Dermis microvascular lymphatic vessel endothelial cell (primary cell): ENCODE measurements around the gene CTSD. TPM values are rescaled to one million over a fixed set of nuclear protein-coding genes. Genes with fewer than 3 reads are reported as not detected.
"Not testable (repeated sequence)": the region's sequence is repeated elsewhere in the genome, so short reads cannot be mapped to it uniquely, and the experiment has no call there.

ENCODE experiments used
- DNase-seq, 2 donors: peaks; one replicate each; pipeline versions ENCODE4 v3.0.0 to v3.0.0-alpha.2; 2010; ENCODE audit warnings: low read depth in 2 of 2
- total RNA-seq: library from RNA; depleted of rRNA; stranded (reverse); fragments of >200 nt; gene quantifications from 2 replicates; pipeline ENCODE4 v1.2.1, GENCODE V29; 2014

CTSD gene
- total RNA-seq, 1 donor from 2014 or later = 105 TPM

DNA sequence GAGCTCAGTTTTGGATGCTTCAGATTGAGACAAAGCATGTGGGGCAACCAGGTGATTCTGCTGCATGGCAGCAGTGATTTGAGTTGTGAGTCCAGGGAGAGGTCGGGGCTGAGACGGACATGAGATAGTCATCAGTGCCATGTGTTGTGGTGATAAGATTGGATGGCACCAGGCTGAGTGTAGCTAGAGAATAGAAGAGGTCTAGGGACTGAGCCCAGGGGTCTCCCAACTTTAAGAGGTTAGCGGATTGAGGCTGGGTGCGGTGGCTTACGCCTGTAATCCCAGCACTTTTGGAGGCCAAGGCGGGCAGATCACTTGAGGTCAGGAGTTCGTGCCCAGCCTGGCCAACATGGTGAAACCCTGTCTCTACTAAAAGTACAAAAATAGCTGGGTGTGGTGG, 6.3 kb upstream of the CTSD start:
- DNase-seq = no peak

GRCh38 chr11:1769304-1769936, 5.7 kb upstream of the CTSD start:
- not testable (repeated sequence) for DNase-seq

- no peak for DNase-seq
Observed at GRCh38 chr11:1768141-1768469, 4.4 kb upstream of the CTSD start.

GRCh38 chr11:1767399-1768140, 3.8 kb upstream of the CTSD start:
- DNase-seq = no peak

DNA sequence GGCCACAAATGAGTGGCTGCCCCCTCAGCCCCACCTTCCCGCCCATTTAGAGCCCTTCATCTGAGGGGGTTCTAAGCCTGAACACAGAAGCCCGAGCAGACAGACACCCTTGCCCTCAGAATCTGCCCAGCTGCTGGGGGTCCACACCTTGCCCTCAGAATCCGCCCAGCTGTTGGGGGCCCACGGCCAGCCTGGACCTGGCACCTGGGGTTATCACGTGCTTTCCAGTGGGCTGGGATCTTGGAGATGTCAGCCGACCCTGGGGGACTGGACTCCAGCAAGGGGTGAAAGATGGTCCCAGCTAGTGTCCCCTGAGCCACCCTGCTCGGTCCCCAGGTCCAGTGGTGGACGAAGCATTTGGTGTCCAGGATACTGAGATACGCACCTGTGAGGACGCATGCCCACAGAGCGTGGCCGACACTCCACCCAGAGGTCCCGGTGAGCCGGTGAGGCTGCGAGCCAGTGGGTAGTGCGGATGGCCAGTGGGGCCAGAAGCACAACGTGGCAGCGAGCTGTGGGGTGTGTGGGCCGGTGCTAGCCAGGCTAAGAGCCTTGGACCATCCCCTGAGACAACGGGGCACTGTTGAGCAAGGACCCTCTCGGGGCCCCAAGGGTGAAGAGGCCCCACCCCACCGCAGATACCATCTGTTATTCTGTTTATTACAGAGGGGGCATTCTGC, 3.1 kb upstream of the CTSD start:
- no peak for DNase-seq

GRCh38 chr11:1765871-1766718, 2.4 kb upstream of the CTSD start:
- DNase-seq = no peak

DNA sequence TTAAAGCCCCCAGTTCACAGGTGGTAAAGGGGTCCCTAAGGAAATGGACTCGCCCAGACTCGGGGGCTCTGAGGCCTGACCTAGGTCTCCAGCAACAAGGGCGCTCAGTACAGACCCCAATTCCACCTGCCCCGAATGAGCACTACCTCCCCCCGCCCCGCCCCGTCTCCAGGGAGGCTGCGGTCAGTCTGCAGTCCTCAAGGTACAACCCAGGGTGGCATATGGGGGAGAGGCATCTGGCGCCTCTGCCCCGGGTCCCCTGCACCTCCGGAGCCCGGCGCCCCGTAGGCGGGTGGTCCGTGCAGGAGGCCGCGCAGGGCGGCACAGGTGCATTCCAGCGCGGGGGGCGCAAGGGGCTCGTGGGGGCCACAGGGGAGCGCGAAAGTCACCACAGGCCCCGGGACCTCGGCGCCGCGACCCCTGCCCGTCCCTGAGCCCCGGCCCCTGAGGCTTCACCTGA, 361 bp downstream of the CTSD start:
- no peak for DNase-seq

GRCh38 chr11:1762537-1763302, 1.0 kb downstream of the CTSD start:
- DNase-seq = peak; percentile 65 to 78

GRCh38 chr11:1761857-1762536, 1.7 kb downstream of the CTSD start:
- DNase-seq = no peak

- no peak for DNase-seq
Observed at GRCh38 chr11:1761110-1761856, 2.4 kb downstream of the CTSD start.

GRCh38 chr11:1760351-1761109, 3.2 kb downstream of the CTSD start:
- peak; percentile 94 to 96 for DNase-seq

GRCh38 chr11:1759851-1760220, 3.9 kb downstream of the CTSD start:
- no peak for DNase-seq

- no peak for DNase-seq
Observed at GRCh38 chr11:1759151-1759850, 4.4 kb downstream of the CTSD start.

DNA sequence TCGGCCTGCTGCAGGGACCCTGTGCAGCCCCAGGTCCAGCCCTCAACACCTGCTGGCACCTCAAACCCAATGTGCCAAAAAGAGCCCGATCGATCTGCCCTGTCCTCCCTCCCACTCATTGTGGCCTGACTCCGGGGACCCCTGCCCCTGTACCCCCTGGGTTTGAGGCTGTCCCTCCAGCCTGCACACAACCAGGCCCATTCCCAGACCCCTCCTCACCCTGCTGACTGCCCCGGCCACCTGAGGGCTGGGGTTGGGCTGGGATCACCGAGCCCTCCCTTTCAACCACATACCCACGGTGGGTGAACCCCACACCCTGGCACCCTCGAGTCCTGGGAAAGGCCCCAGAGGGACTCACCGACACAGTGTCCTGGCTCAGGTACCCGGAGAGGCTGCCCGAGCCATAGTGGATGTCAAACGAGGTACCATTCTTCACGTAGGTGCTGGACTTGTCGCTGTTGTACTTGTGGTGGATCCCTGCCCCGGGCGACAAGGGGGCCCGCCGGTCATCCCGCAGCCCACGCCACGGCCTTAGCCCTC, 5.0 kb downstream of the CTSD start:
- no peak for DNase-seq

DNA sequence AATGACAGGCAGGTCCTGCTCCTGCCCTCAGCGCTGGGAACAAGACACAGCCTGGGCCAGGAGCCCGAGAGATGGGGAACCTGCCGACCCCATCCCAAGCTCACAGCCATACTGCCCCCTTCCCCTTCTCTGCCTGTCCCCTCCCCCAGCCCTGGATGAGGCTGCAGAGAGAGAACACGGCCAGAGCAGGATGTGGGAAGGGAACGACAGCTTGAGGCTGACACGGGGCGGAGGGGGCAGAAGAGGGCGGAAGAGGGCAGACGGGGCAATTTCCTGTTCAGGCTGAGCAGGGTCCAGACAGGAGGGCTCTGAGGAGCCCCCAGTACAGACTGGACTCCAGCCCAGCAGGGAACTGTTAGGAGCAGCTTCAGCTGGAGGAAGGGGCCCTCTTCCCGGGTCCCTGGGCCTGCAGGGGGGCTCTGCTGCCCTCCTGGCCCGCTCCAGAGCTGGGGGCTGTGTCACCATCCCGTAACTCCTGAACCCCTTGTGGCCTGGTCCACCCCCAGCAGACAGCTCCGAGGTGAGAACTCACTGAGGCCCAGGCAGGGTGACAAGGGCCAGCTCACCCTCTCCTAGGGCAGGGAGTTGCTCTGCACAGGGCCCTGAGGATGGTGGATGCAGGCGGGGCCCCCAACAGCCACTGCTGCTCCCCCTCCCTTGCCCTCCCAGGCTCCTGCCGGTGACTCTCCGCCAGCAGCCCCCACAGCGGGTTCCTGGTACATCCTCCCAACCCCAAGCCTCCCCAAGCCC, 5.7 kb downstream of the CTSD start:
- peak in 1 of 2 donors; percentile 23 for DNase-seq

DNA sequence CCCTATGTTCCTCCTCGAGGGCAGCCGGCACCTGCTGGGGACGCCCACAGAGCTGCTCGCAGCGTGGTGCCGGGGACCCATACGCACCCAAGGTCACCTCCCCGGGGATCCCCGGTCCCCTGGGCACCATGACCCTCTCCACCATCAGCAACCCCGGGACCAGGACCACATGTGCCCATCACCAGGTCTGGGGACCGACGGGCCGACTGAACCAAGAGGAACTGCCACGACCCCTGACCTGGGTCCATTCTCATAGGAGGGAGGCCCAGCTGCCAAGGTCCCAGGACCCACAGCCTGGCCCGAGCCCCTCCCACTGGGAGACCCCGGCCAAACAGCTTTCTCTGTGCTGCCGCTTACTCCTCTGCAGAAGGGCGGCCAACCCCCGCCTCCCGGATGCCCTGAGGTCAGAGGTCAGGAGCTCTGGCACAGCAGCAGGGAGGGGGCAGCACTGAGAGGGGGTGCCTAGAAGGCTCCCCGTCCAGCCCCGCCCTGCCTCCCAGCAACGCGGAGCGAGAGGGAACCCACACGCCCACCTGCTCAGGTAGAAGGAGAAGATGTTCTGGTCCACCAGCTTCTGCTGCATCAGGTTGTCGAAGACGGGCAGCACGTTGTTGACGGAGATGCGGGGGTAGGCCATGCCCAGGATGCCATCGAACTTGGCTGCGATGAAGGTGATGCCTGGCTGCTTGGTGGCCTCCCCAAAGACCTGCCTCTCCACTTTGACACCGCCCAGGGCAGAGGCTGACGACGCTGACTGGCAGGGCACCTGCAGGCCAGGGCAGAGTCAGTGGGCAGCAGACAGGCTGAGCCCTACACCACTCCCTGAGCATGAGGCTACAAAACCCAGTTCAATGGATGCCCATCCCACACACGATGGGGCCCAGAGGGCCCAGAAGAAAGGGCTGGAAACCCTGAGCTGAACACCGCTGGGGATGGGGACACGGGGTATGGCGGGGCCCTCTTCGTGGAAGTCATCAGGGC, 6.6 kb downstream of the CTSD start:
- no peak for DNase-seq
